IMR-90 (cell line): Measurements from ENCODE around the gene AMER2. TPM values are rescaled to one million over a fixed set of nuclear protein-coding genes. Genes with fewer than 3 reads are reported as not detected.

Experiments
- ATAC-seq: fragments of 200-7000 bp; cut with Tn5 transposase; 2 replicates; pipeline ENCODE4 v1.9.1; 2020; ENCODE audit warnings: low read depth, mild to moderate bottlenecking, moderate library complexity
- BruUV-seq: library from RNA; stranded (reverse); fragments of 400-500 nt; replicated peaks from 2 replicates; lab custom pipeline; 2021; lab: Mats Ljungman, UMichigan
- CTCF ChIA-PET: fragments of 300-600 bp; formaldehyde crosslinking; extraction: SDS; loops from one replicate; lab custom pipeline; 2021; ENCODE audit warnings: antibody characterized with exemption; lab: Yijun Ruan, JAX
- POLR2A ChIA-PET: fragments of 300-600 bp; sonication (Branson Sonifier 250); formaldehyde crosslinking; loops from one replicate; lab custom pipeline; 2022; ENCODE audit warnings: antibody characterized with exemption; ENCODE audit not compliant: unreplicated experiment; lab: Charles Lee
- DNase-seq: peaks from one replicate; pipeline ENCODE4 v3.0.0; 2013
- H2AFZ ChIP-seq: replicated peaks from 2 replicates; pipeline ENCODE3; 2013; ENCODE audit warnings: low read length, mild to moderate bottlenecking; ENCODE audit not compliant: poor library complexity
- H2AK5ac ChIP-seq: 2 replicates; pipeline ENCODE4 v1.6.1; 2013; ENCODE audit warnings: low read depth, low read length, inconsistent platforms
- H2AK9ac ChIP-seq: replicated peaks from 2 replicates; pipeline ENCODE3; 2013; ENCODE audit warnings: mild to moderate bottlenecking, low read depth, low read length, moderate library complexity; ENCODE audit not compliant: poor library complexity
- H2BK120ac ChIP-seq: 2 replicates; pipeline ENCODE4 v1.6.1; 2013; ENCODE audit warnings: low read depth, low read length, inconsistent platforms
- H2BK15ac ChIP-seq: 3 replicates; pipeline ENCODE4 v1.6.1; 2013; ENCODE audit warnings: low read depth, low read length, inconsistent platforms
- H2BK20ac ChIP-seq: 2 replicates; pipeline ENCODE4 v1.6.1; 2013; ENCODE audit warnings: low read depth, mild to moderate bottlenecking, inconsistent platforms, low read length, moderate library complexity
- H2BK5ac ChIP-seq: 2 replicates; pipeline ENCODE4 v1.6.1; 2013; ENCODE audit warnings: mild to moderate bottlenecking, low read depth, low read length, inconsistent platforms; ENCODE audit not compliant: poor library complexity, severe bottlenecking
- H3K14ac ChIP-seq: replicated peaks from 2 replicates; pipeline ENCODE4 v1.6.1; 2013; ENCODE audit warnings: low read depth, low read length, inconsistent platforms
- H3K18ac ChIP-seq: 2 replicates; pipeline ENCODE4 v1.6.1; 2013; ENCODE audit warnings: low read depth, low read length, control low read depth
- H3K23ac ChIP-seq: 2 replicates; pipeline ENCODE4 v1.6.1; 2013; ENCODE audit warnings: low read depth, low read length, inconsistent platforms
- H3K27ac ChIP-seq: 2 replicates; pipeline ENCODE4 v1.5.1; 2013; ENCODE audit warnings: mild to moderate bottlenecking, control low read depth, low read length; ENCODE audit not compliant: insufficient read depth
- H3K27me3 ChIP-seq: 2 replicates; pipeline ENCODE4 v1.6.1; 2013; ENCODE audit warnings: low read length; ENCODE audit not compliant: control insufficient read depth, insufficient read depth
- H3K36me3 ChIP-seq: 2 replicates; pipeline ENCODE4 v1.6.1; 2013; ENCODE audit warnings: low read length, mixed read lengths; ENCODE audit not compliant: control insufficient read depth, insufficient read depth
- H3K4ac ChIP-seq: 2 replicates; pipeline ENCODE4 v1.6.1; 2013; ENCODE audit warnings: low read depth, low read length, inconsistent platforms
- H3K4me1 ChIP-seq: 2 replicates; pipeline ENCODE4 v1.6.1; 2013; ENCODE audit warnings: low read length, mixed read lengths; ENCODE audit not compliant: control insufficient read depth, insufficient read depth
- H3K4me2 ChIP-seq: 2 replicates; pipeline ENCODE4 v1.6.1; 2013; ENCODE audit warnings: low read depth, mild to moderate bottlenecking, control low read depth, low read length, moderate library complexity
- H3K4me3 ChIP-seq: 2 replicates; pipeline ENCODE4 v1.5.1; 2013; ENCODE audit warnings: low read depth, mild to moderate bottlenecking, control low read depth, low read length, moderate library complexity; ENCODE audit not compliant: insufficient read depth
- H3K56ac ChIP-seq: 2 replicates; pipeline ENCODE4 v1.6.1; 2013; ENCODE audit warnings: low read length, inconsistent platforms; ENCODE audit not compliant: insufficient read depth; ENCODE audit errors: extremely low read depth
- H3K79me1 ChIP-seq, 2 experiments: 2 replicates each; pipeline ENCODE4 v1.6.1; 2013; ENCODE audit warnings: low read length in 2 of 2, inconsistent platforms in 1 of 2, low read depth in 1 of 2
- H3K9ac ChIP-seq: 2 replicates; pipeline ENCODE4 v1.6.1; 2013; ENCODE audit warnings: low read depth, low read length, control low read depth
- H3K9me1 ChIP-seq: 2 replicates; pipeline ENCODE4 v1.6.1; 2013; ENCODE audit warnings: low read length, inconsistent platforms; ENCODE audit not compliant: insufficient read depth
- H3K9me3 ChIP-seq: 2 replicates; pipeline ENCODE4 v1.6.1; 2013; ENCODE audit warnings: low read length; ENCODE audit not compliant: control insufficient read depth, insufficient read depth
- H4K20me1 ChIP-seq: 2 replicates; pipeline ENCODE4 v1.6.1; 2013; ENCODE audit warnings: low read length, inconsistent platforms; ENCODE audit not compliant: insufficient read depth
- H4K5ac ChIP-seq: 2 replicates; pipeline ENCODE4 v1.6.1; 2013; ENCODE audit warnings: mild to moderate bottlenecking, low read depth, low read length, control low read depth
- H4K8ac ChIP-seq, 2 experiments: 2 replicates each; pipeline ENCODE4 v1.6.1; 2013; ENCODE audit warnings: low read depth in 2 of 2, low read length in 2 of 2, control low read depth in 1 of 2, inconsistent platforms in 1 of 2
- H4K91ac ChIP-seq: 2 replicates; pipeline ENCODE4 v1.6.1; 2013; ENCODE audit warnings: low read depth, low read length, inconsistent platforms; ENCODE audit not compliant: insufficient read depth
- BHLHE40 ChIP-seq: fragments of 150-350 bp; IDR thresholded peaks from 2 replicates; pipeline ENCODE4 v1.6.1; 2016; ENCODE audit warnings: mild to moderate bottlenecking, low read depth, low read length
- CEBPB ChIP-seq: IDR thresholded peaks from 2 replicates; pipeline ENCODE4 v1.6.1; 2012; ENCODE audit warnings: low read depth, low read length, improper control_type of control experiment
- CHD1 ChIP-seq: IDR thresholded peaks from 2 replicates; pipeline ENCODE4 v1.6.1; 2012; ENCODE audit warnings: low read depth, low read length, improper control_type of control experiment
- CTCF ChIP-seq: conservative IDR thresholded peaks from 2 replicates; pipeline ENCODE4 v1.5.1; 2012; ENCODE audit warnings: mild to moderate bottlenecking, low read depth, low read length, improper control_type of control experiment
- FOS ChIP-seq: fragments of 150-350 bp; IDR thresholded peaks from 2 replicates; pipeline ENCODE4 v1.6.1; 2016; ENCODE audit warnings: low read depth, low read length
- MAFK ChIP-seq: IDR thresholded peaks from 2 replicates; pipeline ENCODE4 v1.6.1; 2012; ENCODE audit warnings: low read depth, low read length, improper control_type of control experiment
- MAZ ChIP-seq: IDR thresholded peaks from 2 replicates; pipeline ENCODE4 v1.6.1; 2012; ENCODE audit warnings: low read depth, mild to moderate bottlenecking, low read length, improper control_type of control experiment, moderate library complexity, borderline replicate concordance
- MXI1 ChIP-seq: IDR thresholded peaks from 2 replicates; pipeline ENCODE4 v1.6.1; 2012; ENCODE audit warnings: low read depth, mild to moderate bottlenecking, low read length, moderate library complexity, borderline replicate concordance
- NFE2L2 ChIP-seq: fragments of 150-350 bp; IDR thresholded peaks from 2 replicates; pipeline ENCODE4 v1.6.1; 2016; ENCODE audit warnings: low read depth, mild to moderate bottlenecking, low read length
- POLR2A ChIP-seq: IDR thresholded peaks from 2 replicates; pipeline ENCODE4 v1.6.1; 2012; ENCODE audit warnings: mild to moderate bottlenecking, low read depth, low read length
- RAD21 ChIP-seq: IDR thresholded peaks from 2 replicates; pipeline ENCODE4 v1.6.1; 2012; ENCODE audit warnings: low read length, improper control_type of control experiment
- RCOR1 ChIP-seq: IDR thresholded peaks from 2 replicates; pipeline ENCODE4 v1.6.1; 2012; ENCODE audit warnings: mild to moderate bottlenecking, low read length, improper control_type of control experiment; ENCODE audit not compliant: insufficient replicate concordance
- RFX5 ChIP-seq: IDR thresholded peaks from 2 replicates; pipeline ENCODE4 v1.8.0; 2012; ENCODE audit warnings: low read depth, mild to moderate bottlenecking, low read length, moderate library complexity
- SMC3 ChIP-seq: fragments of 150-350 bp; IDR thresholded peaks from 2 replicates; pipeline ENCODE4 v1.6.1; 2016; ENCODE audit warnings: low read depth, mild to moderate bottlenecking, antibody characterized with exemption, low read length, moderate library complexity
- WGBS, 2 experiments: methylation state at CpG; one replicate each; pipeline versions ENCODE4 v1.1.5 to v1.1.7; 2013; ENCODE audit warnings: missing lambda C conversion rate in 2 of 2; ENCODE audit not compliant: insufficient read length in 1 of 2; ENCODE audit errors: extremely low coverage in 2 of 2; 5-methylcytosine and 5-hydroxymethylcytosine counted together
- dilution Hi-C: fragments of 300-500 bp; cut with HindIII; formaldehyde crosslinking; loops from one replicate; pipeline ENCODE4 v1.14.3; 2018; ENCODE audit warnings: low sequenced_read_pairs; ENCODE audit not compliant: unreplicated experiment
- in situ Hi-C: fragments of 300-500 bp; cut with MboI; formaldehyde crosslinking; loops from 3 replicates; pipeline ENCODE4 v1.14.3; 2019; ENCODE audit warnings: low sequenced_read_pairs, inconsistent platforms, mixed read lengths
- intact Hi-C: fragments of 100-400 bp; cut with micrococcal nuclease; formaldehyde crosslinking; loops from 2 replicates; pipeline ENCODE4 v1.10.0; 2022
- polyA plus RNA-seq, 3 experiments: library from polyadenylated mRNA; depleted of rRNA; stranded (reverse); fragments of >200 nt; gene quantifications; 2 replicates each; pipeline ENCODE4 v1.2.3, GENCODE V29; 2012; ENCODE audit warnings: low replicate concordance in 1 of 3
- total RNA-seq: library from RNA; depleted of rRNA; stranded (reverse); fragments of >200 nt; gene quantifications from 2 replicates; pipeline ENCODE4 v1.2.3, GENCODE V29; 2012
- TF ChIP-seq, protein P1 (sequence below): fragments of 150-350 bp; IDR thresholded peaks from 2 replicates; pipeline ENCODE4 v1.6.1; 2017; ENCODE audit warnings: mild to moderate bottlenecking, antibody characterized with exemption, low read length, low read depth
- TF ChIP-seq, protein P2 (sequence below): fragments of 150-350 bp; IDR thresholded peaks from 2 replicates; pipeline ENCODE4 v1.6.1; 2016; ENCODE audit warnings: low read depth, mild to moderate bottlenecking, low read length, moderate library complexity, borderline replicate concordance

The AMER2 gene
- total and polyA plus RNA-seq, 2 of the 4 experiments (the other 2 are of a cell fraction) = not detected

DNA sequence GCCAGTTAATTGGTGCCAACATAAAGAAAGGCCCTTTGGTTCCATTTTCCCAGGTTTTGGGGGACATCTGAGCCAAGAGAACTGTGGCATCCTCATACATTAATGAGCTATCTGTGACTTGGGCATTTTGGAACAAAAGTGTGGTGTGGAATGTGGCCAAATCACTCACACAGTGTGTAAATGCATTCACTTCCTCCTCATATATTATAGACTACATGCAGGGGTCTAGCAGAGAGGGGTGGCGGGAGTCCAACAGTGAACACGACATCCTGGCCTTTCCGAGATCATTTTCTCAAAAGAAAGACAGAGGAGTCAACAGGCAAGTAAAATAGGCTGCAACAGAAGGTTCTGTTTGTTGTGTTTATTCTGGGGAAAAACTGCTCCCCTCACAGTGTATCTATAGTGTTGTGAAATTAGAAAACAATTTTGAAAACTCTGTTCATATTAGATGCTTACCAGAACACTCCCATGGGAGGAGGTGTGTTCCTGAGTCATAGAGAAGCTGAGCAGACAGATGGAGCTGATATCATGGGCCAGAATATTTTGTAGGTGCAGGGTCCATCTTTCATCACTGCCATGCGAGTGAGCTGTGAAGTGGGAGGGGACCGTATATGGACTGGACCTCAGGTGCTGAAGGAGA is 39.2 kb downstream of the AMER2 start:
- no peak for TF ChIP-seq MXI1
- TF ChIP-seq SMC3 = no peak
- TF ChIP-seq RCOR1 = no peak
- no peak for TF ChIP-seq CEBPB
- no peak for TF ChIP-seq MAFK
- TF ChIP-seq NFE2L2 = no peak
- no peak for TF ChIP-seq BHLHE40
- TF ChIP-seq FOS = no peak
- no peak for TF ChIP-seq RAD21
- no peak for TF ChIP-seq CHD1
- TF ChIP-seq, protein P1, sequence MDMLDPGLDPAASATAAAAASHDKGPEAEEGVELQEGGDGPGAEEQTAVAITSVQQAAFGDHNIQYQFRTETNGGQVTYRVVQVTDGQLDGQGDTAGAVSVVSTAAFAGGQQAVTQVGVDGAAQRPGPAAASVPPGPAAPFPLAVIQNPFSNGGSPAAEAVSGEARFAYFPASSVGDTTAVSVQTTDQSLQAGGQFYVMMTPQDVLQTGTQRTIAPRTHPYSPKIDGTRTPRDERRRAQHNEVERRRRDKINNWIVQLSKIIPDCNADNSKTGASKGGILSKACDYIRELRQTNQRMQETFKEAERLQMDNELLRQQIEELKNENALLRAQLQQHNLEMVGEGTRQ = no peak
- no peak for TF ChIP-seq CTCF
- TF ChIP-seq POLR2A = no peak
- no peak for TF ChIP-seq RFX5
- TF ChIP-seq, protein P2, sequence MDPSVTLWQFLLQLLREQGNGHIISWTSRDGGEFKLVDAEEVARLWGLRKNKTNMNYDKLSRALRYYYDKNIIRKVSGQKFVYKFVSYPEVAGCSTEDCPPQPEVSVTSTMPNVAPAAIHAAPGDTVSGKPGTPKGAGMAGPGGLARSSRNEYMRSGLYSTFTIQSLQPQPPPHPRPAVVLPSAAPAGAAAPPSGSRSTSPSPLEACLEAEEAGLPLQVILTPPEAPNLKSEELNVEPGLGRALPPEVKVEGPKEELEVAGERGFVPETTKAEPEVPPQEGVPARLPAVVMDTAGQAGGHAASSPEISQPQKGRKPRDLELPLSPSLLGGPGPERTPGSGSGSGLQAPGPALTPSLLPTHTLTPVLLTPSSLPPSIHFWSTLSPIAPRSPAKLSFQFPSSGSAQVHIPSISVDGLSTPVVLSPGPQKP = no peak
- TF ChIP-seq MAZ = no peak
- no peaks in the 10 kb centered on the region for H3K4me1 ChIP-seq
- no peak overlapping the region for H4K5ac ChIP-seq
- no peak overlapping the region for H3K4me2 ChIP-seq
- no peaks in the 10 kb centered on the region for H3K79me1 ChIP-seq
- H3K4ac ChIP-seq = no peak overlapping the region
- H3K27ac ChIP-seq = no peak overlapping the region
- H4K91ac ChIP-seq = no peak overlapping the region
- dilution Hi-C loops = no loop called here
- no peak overlapping the region for H3K23ac ChIP-seq
- H2AK9ac ChIP-seq = no peak overlapping the region
- ChIA-PET POLR2A (no interaction called here), CTCF (no interaction called here)
- no peak overlapping the region for H3K9ac ChIP-seq
- H2AK5ac ChIP-seq = no peak overlapping the region
- no peak overlapping the region for H4K8ac ChIP-seq
- H3K27me3 ChIP-seq = peaks cover 10% of the 10 kb centered on the region
- H2AFZ ChIP-seq = no peak overlapping the region
- H3K4me3 ChIP-seq = no peak overlapping the region
- intact Hi-C loops = no loop called here
- DNase-seq (no peak), ATAC-seq (no peak)
- H2BK5ac ChIP-seq = no peak overlapping the region
- no peaks in the 10 kb centered on the region for H4K20me1 ChIP-seq
- no peaks in the 10 kb centered on the region for H3K36me3 ChIP-seq
- no peak overlapping the region for H3K14ac ChIP-seq
- no peak overlapping the region for H2BK15ac ChIP-seq
- in situ Hi-C loops = no loop called here
- no peaks in the 10 kb centered on the region for H3K9me3 ChIP-seq
- no peak overlapping the region for H3K18ac ChIP-seq
- no TSS peak for BruUV-seq
- no peak overlapping the region for H3K56ac ChIP-seq
- no peak overlapping the region for H2BK120ac ChIP-seq
- WGBS, 2 experiments = no CpG with 5 or more reads among the region's 5 CpGs
- H2BK20ac ChIP-seq = no peak overlapping the region
- H3K9me1 ChIP-seq = no peaks in the 10 kb centered on the region
